SJSA1 (cell line): Measurements from ENCODE around the gene PRKAR2A. TPM values are rescaled to one million over a fixed set of nuclear protein-coding genes. Genes with fewer than 3 reads are reported as not detected.
"Not testable (repeated sequence)": the region's sequence is repeated elsewhere in the genome, so short reads cannot be mapped to it uniquely, and the experiment has no call there.

Experiments
- DNase-seq, 2 experiments: peaks; one replicate each; pipeline ENCODE4 v3.0.0-alpha.2; 2015 to 2020; ENCODE audit warnings: low spot score in 2 of 2, low read depth in 1 of 2
- H3K27ac ChIP-seq: fragments of 250-450 bp; sonication (Bioruptor Pico); 2 replicates; pipeline ENCODE4 v1.5.1; 2020; ENCODE audit warnings: mild to moderate bottlenecking, moderate library complexity
- H3K27me3 ChIP-seq: fragments of 250-450 bp; sonication (Bioruptor Pico); replicated peaks from 2 replicates; pipeline ENCODE4 v1.5.1; 2020; ENCODE audit warnings: mild to moderate bottlenecking, moderate library complexity
- H3K36me3 ChIP-seq: fragments of 250-450 bp; sonication (Bioruptor Pico); 2 replicates; pipeline ENCODE4 v1.5.1; 2020; ENCODE audit warnings: mild to moderate bottlenecking
- H3K4me1 ChIP-seq: fragments of 250-450 bp; sonication (Bioruptor Pico); replicated peaks from 2 replicates; pipeline ENCODE4 v1.6.1; 2021; ENCODE audit warnings: mild to moderate bottlenecking
- H3K4me3 ChIP-seq: fragments of 250-450 bp; sonication (Bioruptor Pico); 2 replicates; pipeline ENCODE4 v1.5.1; 2020; ENCODE audit warnings: mild to moderate bottlenecking
- H3K9me3 ChIP-seq: fragments of 250-450 bp; sonication (Bioruptor Pico); replicated peaks from 2 replicates; pipeline ENCODE4 v1.5.1; 2020; ENCODE audit warnings: mild to moderate bottlenecking
- total RNA-seq: library from RNA; depleted of rRNA; stranded (reverse); fragments of >200 nt; shearing (Covaris generic); gene quantifications from 2 replicates; pipeline ENCODE4 v1.2.3, GENCODE V29; 2014

Gene PRKAR2A
- total RNA-seq, 1 experiment from 2014 or later, result 26.9 TPM

DNA sequence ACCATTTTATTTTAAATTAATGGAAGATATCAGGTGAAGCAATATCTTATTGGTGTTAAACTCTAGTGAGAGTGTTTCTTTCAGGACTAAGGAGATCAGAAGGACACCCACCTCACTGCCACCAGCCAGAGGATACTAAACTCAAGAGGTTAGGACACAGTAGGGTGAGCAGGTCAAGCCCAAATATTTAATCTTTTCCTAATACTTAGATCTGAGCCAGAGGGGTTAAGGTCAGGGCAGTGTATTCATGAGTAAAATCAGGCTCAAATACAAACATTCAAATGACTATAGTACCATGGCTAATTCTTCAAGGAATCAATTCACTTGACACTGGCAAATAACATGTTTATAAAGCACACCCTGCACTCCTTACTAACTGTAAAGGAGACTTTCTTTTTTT lies 65.6 kb downstream of the PRKAR2A start:
- DNase-seq, result no peak
- H3K4me1 ChIP-seq, result no peaks in the 10 kb centered on the region
- H3K4me3 ChIP-seq, result no peak overlapping the region
- H3K27ac ChIP-seq, result no peak overlapping the region
- H3K9me3 ChIP-seq, result no peaks in the 10 kb centered on the region
- no peaks in the 10 kb centered on the region for H3K27me3 ChIP-seq
- H3K36me3 ChIP-seq, result peaks cover 11% of the 10 kb centered on the region; the same call in 1 of the 2 replicates

DNA sequence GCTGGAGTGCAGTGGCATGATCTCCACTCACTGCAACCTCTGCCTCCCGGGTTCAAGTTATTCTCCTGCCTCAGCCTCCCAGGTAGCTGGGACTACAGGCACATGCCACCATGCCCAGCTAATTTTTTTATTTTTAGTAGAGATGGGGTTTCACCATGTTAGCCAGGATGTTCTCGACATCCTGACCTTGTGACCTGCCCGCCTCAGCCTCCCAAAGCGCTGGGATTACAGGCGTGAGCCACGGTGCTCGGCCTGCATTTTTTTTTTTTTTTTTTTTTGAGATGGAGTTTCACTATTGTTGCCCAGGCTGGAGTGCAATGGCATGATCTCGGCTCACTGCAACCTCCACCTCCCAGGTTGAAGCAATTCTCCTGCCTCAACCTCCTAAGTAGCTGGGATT lies 69.1 kb downstream of the PRKAR2A start:
- H3K4me1 ChIP-seq, H3K9me3 ChIP-seq, H3K27ac ChIP-seq, H3K36me3 ChIP-seq, H3K4me3 ChIP-seq, DNase-seq, H3K27me3 ChIP-seq: not testable (repeated sequence)

DNA sequence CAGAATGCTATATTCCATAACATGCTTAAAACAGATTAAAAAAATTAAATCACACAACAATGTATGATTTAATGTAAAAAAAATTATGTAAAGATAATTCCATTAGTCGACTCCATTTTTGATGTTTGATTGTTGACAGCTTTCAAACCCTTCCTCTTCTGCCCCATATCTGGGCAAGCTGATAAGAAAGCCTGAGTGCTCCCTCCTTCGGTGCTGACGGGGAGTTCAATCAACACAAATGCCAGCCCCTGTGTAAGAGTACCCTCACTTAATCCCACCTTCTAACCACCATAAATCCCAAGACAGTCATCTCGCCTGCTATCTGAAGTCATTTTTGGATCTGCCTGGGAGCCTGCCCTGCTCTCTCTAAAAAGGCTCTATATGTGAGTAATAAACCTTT lies 70.8 kb downstream of the PRKAR2A start:
- Histone ChIP-seq H3K27me3 (no peaks in the 10 kb centered on the region), H3K4me3 (no peak overlapping the region), H3K4me1 (no peaks in the 10 kb centered on the region), H3K36me3 (peaks cover 4% of the 10 kb centered on the region), H3K9me3 (no peaks in the 10 kb centered on the region), H3K27ac (no peak overlapping the region)
- no peak for DNase-seq

DNA sequence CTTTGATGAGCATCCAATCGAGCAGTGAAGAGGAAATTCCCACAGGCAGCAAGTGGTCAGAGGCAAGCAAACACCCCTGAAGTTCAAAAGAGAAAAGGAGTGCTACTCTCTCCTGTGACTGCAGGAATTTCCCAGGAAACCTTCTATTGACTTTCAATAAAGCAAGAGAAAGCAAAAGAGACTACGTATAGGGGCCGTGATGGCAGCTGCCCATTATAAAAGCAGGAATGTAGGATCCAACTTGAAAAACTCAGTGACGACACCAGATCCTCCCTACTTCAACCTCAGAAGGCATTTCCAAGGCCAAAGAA lies 77.5 kb downstream of the PRKAR2A start:
- H3K27me3 ChIP-seq, result no peaks in the 10 kb centered on the region
- H3K4me3 ChIP-seq, result no peak overlapping the region
- no peak overlapping the region for H3K27ac ChIP-seq
- peaks cover 20% of the 10 kb centered on the region for H3K36me3 ChIP-seq
- H3K9me3 ChIP-seq, result no peaks in the 10 kb centered on the region
- no peak for DNase-seq
- no peaks in the 10 kb centered on the region for H3K4me1 ChIP-seq

DNA sequence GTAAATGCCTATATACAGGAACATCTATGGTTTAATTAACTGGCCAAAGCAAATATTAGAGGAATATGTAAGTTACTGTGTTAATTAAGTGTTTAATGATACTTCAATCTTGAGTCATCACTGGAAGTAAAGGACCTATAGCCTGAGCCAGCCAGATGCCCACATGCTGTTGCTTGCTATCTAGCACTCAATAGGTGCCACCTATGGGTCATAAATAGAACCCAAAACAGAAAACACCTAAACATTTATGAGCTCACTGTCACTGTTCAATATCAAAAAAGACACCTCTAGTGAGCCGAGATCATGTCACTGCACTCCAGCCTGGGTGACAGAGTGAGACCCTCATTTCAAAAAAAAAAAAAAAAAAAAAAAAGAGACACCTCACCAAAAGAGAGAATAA lies 82.3 kb downstream of the PRKAR2A start:
- no peak for DNase-seq
- Histone ChIP-seq H3K9me3 (no peaks in the 10 kb centered on the region), H3K36me3 (peaks cover 23% of the 10 kb centered on the region)

DNA sequence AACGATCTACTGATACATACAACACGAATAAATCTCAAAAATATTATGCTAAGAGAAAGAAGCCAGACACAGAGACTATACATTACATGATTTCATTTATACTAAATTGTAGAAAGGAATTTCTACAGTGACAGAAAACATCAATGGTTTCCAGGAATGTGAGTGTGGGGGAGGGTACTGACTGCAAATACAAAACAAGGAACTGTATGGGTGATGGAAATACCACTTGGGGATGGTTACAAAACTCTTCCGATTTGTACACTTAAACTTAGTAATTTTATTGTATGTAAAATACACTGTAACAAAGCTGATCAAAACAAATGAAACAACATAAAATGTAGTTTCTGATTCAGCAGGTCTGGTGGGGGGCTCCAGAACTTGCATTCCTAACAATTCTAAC lies 84.9 kb downstream of the PRKAR2A start:
- Histone ChIP-seq H3K4me3 (no peak overlapping the region), H3K27ac (no peak overlapping the region), H3K36me3 (peaks cover 19% of the 10 kb centered on the region), H3K9me3 (no peaks in the 10 kb centered on the region), H3K4me1 (no peaks in the 10 kb centered on the region), H3K27me3 (no peaks in the 10 kb centered on the region)
- no peak for DNase-seq

More for the DNA sequence above, 82.3 kb downstream of the PRKAR2A start:
- H3K27me3 ChIP-seq, result no peaks in the 10 kb centered on the region
- no peak overlapping the region for H3K4me3 ChIP-seq
- H3K27ac ChIP-seq, result no peak overlapping the region
- H3K4me1 ChIP-seq, result no peaks in the 10 kb centered on the region

DNA sequence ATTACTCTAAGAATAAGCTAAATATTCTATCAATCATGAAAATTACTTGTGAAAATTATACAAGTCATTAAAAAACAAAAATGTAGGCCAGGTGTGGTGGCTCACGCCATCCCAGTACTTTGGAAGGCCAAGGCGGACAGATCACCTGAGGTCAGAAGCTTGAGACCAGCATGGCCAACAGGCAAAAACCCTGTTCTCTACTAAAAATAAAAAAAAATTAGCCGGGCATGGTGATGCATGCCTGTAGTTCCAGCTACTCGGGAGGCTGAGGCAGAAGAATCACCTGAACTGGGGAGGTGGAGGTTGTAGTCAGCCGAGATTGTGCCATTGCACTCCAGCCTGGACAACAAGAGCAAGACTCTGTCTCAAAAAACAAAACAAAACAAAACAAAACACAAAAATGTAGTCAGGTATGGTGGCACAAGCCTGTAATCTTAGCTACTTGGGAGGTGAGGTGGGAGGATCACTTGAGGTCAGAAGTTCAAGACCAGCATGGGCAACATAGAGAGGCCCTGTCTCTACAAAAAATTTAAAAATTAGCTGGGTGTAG lies 87.6 kb downstream of the PRKAR2A start:
- not testable (repeated sequence) for H3K9me3 ChIP-seq, H3K4me1 ChIP-seq, H3K27me3 ChIP-seq, H3K27ac ChIP-seq, DNase-seq, H3K4me3 ChIP-seq
- H3K36me3 ChIP-seq, result peaks cover 13% of the 10 kb centered on the region

DNA sequence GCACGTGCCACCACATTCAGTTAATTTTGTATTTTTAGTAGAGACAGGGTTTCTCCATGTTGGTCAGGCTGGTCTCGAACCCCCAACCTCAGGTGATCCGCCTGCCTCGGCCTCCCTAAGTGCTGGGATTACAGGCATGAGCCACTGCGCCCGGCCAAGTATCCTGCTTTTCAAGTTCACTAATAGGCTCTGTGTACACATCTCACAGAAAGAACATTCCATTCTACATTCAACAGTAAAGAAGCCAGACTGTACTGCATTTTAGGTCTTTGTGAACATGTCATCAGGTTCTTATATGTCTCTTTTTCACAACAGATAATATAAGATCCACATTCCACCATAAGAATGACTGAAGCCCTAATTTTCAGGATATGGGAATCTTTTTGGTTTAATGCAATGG lies 88.1 kb downstream of the PRKAR2A start:
- not testable (repeated sequence) for H3K4me3 ChIP-seq, H3K36me3 ChIP-seq, H3K9me3 ChIP-seq, H3K27ac ChIP-seq, DNase-seq, H3K4me1 ChIP-seq, H3K27me3 ChIP-seq

DNA sequence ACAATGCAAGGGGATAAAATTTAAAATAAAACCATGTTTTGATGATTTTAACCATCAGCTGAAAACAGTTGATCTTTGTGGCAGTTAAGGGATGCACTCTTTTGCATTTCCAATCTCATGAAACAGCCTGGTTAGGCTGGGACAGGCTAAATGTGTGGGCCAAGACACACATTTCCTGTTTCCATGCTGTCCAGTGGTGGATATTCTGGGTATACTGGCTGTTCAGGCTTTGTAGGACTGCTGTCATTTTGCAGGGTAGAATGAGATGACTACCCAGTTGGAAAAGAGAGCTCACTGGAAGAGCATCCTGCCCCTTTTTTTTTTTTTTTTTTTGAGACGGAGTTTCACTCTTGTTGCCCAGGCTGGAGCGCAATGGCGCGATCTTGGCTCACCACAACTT lies 88.6 kb downstream of the PRKAR2A start:
- Histone ChIP-seq H3K4me3 (no peak overlapping the region), H3K27ac (no peak overlapping the region), H3K36me3 (peaks cover 8% of the 10 kb centered on the region), H3K9me3 (no peaks in the 10 kb centered on the region), H3K27me3 (no peaks in the 10 kb centered on the region), H3K4me1 (no peaks in the 10 kb centered on the region)
- no peak for DNase-seq

DNA sequence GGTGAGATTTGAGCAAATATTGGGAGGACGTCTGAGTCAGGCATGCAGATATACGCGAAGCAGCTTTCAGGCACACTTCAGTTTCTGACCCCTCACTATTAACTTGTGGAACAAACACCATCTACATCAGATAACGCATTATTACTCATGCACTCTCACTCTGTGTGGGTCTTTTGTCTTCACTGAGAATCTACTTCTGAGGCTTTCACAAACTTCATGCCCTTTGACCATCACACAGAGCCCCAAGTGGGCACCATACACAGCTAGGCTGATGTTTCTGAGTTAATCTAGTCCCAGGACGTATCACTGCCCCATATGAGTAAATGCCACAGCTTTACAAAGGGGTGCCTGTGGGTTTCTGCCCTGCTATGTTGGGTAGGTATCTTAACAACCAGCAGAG lies 91.0 kb downstream of the PRKAR2A start:
- Histone ChIP-seq H3K27me3 (no peaks in the 10 kb centered on the region), H3K27ac (no peak overlapping the region), H3K4me1 (no peaks in the 10 kb centered on the region), H3K4me3 (no peak overlapping the region), H3K9me3 (no peaks in the 10 kb centered on the region), H3K36me3 (peaks cover 2% of the 10 kb centered on the region)
- DNase-seq, result no peak

DNA sequence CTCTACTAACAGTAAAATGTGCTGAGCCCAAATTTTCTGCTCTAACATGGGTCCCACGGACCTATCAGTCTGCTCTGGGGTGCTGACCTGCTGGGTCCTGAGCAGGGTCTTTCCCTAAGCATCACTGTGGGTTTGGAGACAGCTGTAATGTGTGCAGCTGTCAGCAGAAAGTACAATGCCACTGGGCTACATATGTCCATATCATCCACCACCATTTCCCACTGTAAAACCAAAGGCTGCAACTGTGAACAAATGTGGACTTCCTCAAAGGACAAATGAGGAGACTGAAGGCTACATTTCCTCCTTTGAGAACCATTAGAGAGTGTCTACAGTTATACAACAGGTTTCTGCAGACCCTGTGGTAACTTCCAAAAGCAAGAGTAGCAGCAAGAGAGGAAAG lies 96.8 kb downstream of the PRKAR2A start:
- H3K27ac ChIP-seq, result no peak overlapping the region
- peaks cover 14% of the 10 kb centered on the region for H3K36me3 ChIP-seq
- H3K9me3 ChIP-seq, result no peaks in the 10 kb centered on the region
- no peak for DNase-seq
- H3K4me3 ChIP-seq, result no peak overlapping the region
- no peaks in the 10 kb centered on the region for H3K4me1 ChIP-seq
- no peaks in the 10 kb centered on the region for H3K27me3 ChIP-seq

DNA sequence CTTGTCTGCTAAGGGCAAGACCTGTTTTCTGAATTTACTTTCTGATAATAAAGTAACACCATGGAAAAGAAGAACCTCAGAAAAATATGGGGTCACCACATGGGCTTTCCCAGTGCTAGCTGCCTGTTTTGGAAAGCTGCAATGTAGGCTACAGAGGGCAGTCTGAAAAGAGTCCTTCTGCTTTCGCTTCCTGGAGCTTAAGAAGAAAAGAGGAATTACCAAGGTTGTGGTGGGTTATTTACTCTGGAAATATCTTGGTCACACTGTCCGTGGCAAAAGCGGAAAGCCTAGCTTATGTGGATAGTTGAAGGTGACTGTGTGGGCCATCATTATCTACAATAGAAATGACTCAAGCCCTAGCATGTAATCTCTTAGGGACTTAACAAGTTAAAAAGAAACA lies 98.9 kb downstream of the PRKAR2A start:
- Histone ChIP-seq H3K4me1 (no peaks in the 10 kb centered on the region), H3K27ac (no peak overlapping the region), H3K4me3 (no peak overlapping the region), H3K36me3 (peaks cover 14% of the 10 kb centered on the region), H3K9me3 (no peaks in the 10 kb centered on the region), H3K27me3 (no peaks in the 10 kb centered on the region)
- DNase-seq, result no peak

DNA sequence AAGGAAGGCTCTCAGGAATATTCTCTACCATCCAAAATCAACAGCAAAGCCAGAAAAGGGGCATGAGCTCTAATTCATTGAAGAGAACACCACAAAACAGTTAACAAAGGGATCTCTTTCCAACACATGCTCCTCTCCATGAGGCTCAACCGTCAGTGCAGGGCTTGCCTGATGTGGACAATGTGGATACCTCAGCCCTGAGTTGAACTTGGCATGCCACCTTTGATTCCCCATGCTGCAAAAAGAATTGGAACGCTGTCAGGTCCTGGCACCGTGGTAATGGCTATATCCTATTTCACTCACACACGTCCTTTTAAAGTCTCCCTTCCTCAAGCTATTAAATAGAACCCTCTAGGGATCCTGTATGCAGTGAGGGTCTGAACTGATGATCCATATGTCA lies 100.0 kb downstream of the PRKAR2A start:
- Histone ChIP-seq H3K4me3 (no peak overlapping the region), H3K4me1 (no peaks in the 10 kb centered on the region), H3K9me3 (no peaks in the 10 kb centered on the region), H3K27ac (no peak overlapping the region), H3K27me3 (no peaks in the 10 kb centered on the region), H3K36me3 (peaks cover 14% of the 10 kb centered on the region)
- DNase-seq, result no peak

DNA sequence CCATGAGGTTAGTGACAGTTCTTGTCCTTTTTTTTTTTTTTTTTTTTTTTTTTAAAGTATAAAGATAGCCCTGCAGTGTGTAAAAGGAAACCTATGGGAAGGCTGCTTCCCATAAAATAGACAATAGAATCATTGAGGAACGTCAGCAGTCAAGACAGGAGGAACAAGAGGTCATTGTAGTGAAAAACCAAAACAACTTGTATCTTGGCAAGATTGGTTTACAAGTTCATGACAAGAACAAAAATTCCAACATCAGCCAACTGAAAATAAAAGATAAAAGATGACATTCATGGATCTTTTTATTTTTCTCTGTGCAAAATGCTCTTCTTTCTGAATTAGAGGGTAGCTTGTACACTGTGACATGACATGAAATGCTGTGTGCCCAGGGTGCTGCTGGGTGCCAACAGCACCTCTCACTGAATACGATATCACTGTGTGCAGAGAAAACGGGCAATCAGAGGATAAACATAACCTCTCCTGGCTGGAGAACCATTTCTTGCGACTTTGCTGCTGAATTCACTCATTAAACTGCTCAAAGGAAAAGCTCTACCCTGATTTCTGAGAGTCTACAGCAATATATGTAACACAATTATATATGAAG lies 100.6 kb downstream of the PRKAR2A start:
- Histone ChIP-seq H3K4me1 (no peaks in the 10 kb centered on the region), H3K27me3 (no peaks in the 10 kb centered on the region), H3K9me3 (no peaks in the 10 kb centered on the region), H3K4me3 (no peak overlapping the region), H3K36me3 (peaks cover 14% of the 10 kb centered on the region), H3K27ac (no peak overlapping the region)
- DNase-seq, result no peak

DNA sequence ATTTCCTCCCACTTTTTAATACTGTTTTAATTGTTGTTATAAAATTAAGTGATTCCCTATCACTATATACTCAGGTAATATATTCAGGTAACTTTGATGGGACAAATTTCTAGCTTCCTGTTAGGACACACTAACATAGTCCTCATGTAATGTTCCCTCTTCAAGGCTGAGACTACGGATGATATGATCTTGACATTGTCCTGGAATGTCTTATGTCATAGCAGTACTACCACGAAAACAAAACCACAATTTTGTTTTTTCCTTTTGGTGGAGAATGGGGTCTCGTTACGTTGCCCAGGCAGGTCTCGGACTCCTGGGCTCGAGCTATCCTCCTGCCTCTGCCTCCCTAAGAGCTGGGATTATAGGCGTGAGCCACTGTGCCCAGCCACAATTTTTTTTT lies 103.9 kb downstream of the PRKAR2A start:
- Histone ChIP-seq H3K36me3 (peaks cover 3% of the 10 kb centered on the region), H3K27me3 (no peaks in the 10 kb centered on the region), H3K27ac (no peak overlapping the region), H3K4me3 (no peak overlapping the region), H3K9me3 (no peaks in the 10 kb centered on the region), H3K4me1 (peaks cover 8% of the 10 kb centered on the region)
- no peak for DNase-seq
